ENCODE data around the gene SGCA.

Gene SGCA

DNA sequence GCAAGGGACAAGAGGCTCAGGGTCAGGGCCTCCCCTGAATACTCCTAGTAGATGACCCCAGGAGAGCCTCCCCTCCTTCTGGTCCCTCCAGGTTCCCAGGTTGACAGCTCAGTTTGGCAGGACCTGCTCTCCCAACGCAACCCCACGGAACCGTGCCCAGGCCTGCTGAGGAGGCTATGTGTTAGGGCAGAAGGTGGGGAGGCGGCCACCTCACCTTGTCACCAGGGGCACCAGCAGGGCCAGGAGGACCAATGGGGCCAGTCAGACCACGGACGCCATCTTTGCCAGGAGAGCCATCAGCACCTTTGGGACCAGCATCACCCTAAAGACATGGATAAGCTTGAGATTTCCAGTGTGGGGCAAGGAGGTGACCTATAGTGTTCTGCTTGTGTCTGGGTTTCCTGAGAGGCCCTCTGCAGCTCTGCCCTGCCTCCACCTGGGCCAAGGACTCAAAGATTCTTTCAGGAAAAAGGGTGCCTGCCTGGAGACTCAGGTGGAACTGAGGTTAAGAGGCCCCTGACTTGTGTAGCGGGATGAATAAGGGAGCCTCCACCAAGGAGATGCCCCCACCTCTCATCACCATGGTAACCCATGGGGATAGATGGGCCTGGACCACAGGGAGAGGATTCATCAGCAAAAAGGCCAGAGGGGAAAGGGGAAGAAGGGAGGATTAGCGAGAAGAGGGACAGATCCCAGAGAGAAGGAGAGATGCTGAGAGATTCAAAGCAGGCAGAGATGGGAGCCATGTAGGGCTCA is 25.0 kb downstream of the SGCA start:
- Histone ChIP-seq H3K27ac (no peak overlapping the region), H3K4me1 (ENCODE audit: low read depth, poor library complexity, severe bottlenecking) (no peaks in the 10 kb centered on the region), H3K27me3 (ENCODE audit: insufficient read depth, low read depth) (peaks cover 100% of the 10 kb centered on the region), H3K4me2 (no peak overlapping the region), H3K36me3 (ENCODE audit: insufficient read depth) (no peaks in the 10 kb centered on the region), H3K9ac (no peak overlapping the region), H3K4me3 (IDR thresholded peaks at IDR 0.05; ENCODE audit: insufficient read depth, low read depth, low read length) (no peak overlapping the region), H2AFZ (ENCODE audit: low read depth) (no peak overlapping the region), H3K79me2 (ENCODE audit: insufficient read depth, low read depth) (no peaks in the 10 kb centered on the region), H4K20me1 (ENCODE audit: insufficient read depth) (no peaks in the 10 kb centered on the region)
- TF ChIP-seq, protein P1, sequence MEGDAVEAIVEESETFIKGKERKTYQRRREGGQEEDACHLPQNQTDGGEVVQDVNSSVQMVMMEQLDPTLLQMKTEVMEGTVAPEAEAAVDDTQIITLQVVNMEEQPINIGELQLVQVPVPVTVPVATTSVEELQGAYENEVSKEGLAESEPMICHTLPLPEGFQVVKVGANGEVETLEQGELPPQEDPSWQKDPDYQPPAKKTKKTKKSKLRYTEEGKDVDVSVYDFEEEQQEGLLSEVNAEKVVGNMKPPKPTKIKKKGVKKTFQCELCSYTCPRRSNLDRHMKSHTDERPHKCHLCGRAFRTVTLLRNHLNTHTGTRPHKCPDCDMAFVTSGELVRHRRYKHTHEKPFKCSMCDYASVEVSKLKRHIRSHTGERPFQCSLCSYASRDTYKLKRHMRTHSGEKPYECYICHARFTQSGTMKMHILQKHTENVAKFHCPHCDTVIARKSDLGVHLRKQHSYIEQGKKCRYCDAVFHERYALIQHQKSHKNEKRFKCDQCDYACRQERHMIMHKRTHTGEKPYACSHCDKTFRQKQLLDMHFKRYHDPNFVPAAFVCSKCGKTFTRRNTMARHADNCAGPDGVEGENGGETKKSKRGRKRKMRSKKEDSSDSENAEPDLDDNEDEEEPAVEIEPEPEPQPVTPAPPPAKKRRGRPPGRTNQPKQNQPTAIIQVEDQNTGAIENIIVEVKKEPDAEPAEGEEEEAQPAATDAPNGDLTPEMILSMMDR (conservative IDR thresholded peaks at IDR 0.05; ENCODE audit: low read depth, low read length) = no peak

GRCh38 chr17:50191359-50192143 is 25.7 kb downstream of the SGCA start:
- no peak overlapping the region for H3K4me3 ChIP-seq (IDR thresholded peaks at IDR 0.05; ENCODE audit: insufficient read depth, low read depth, low read length)
- H3K9ac ChIP-seq = no peak overlapping the region
- H3K27me3 ChIP-seq (ENCODE audit: insufficient read depth, low read depth) = peaks cover 100% of the 10 kb centered on the region
- H4K20me1 ChIP-seq (ENCODE audit: insufficient read depth) = no peaks in the 10 kb centered on the region
- H3K4me2 ChIP-seq = no peak overlapping the region
- H3K27ac ChIP-seq = no peak overlapping the region
- no peaks in the 10 kb centered on the region for H3K36me3 ChIP-seq (ENCODE audit: insufficient read depth)
- H3K4me1 ChIP-seq (ENCODE audit: low read depth, poor library complexity, severe bottlenecking) = no peaks in the 10 kb centered on the region
- H3K79me2 ChIP-seq (ENCODE audit: insufficient read depth, low read depth) = no peaks in the 10 kb centered on the region
- TF ChIP-seq, protein P1 (conservative IDR thresholded peaks at IDR 0.05; ENCODE audit: low read depth, low read length) = no peak
- H2AFZ ChIP-seq (ENCODE audit: low read depth) = no peak overlapping the region

DNA sequence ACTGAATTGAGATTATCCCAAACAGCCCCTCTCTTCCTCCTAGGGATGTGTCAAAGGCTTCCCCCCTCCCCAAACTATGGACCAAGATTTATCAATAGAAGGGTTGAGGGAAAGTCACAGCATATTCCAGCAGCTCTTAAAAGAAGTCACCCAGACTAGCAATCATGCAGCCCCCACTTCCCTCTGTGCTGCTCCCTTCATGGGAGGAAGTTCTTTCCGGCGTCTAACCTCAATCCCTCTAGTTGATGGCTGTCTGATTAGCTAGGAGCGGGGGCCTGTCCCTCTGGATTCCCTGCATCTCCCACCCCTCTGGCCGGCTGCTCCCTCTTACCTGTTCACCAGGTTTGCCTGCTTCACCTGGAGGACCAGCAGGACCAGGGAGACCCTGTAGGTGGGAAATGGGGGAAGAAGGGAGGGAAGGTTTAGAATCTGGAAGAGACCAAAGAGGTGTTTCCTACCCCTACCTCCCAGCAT is 26.4 kb downstream of the SGCA start:
- Histone ChIP-seq H3K36me3 (ENCODE audit: insufficient read depth) (no peaks in the 10 kb centered on the region), H3K27me3 (ENCODE audit: insufficient read depth, low read depth) (peaks cover 100% of the 10 kb centered on the region), H3K4me2 (no peak overlapping the region), H3K9ac (no peak overlapping the region), H3K27ac (no peak overlapping the region), H2AFZ (ENCODE audit: low read depth) (no peak overlapping the region), H3K4me1 (ENCODE audit: low read depth, poor library complexity, severe bottlenecking) (no peaks in the 10 kb centered on the region), H4K20me1 (ENCODE audit: insufficient read depth) (no peaks in the 10 kb centered on the region), H3K79me2 (ENCODE audit: insufficient read depth, low read depth) (no peaks in the 10 kb centered on the region), H3K4me3 (IDR thresholded peaks at IDR 0.05; ENCODE audit: insufficient read depth, low read depth, low read length) (no peak overlapping the region)
- TF ChIP-seq, protein P1 (conservative IDR thresholded peaks at IDR 0.05; ENCODE audit: low read depth, low read length) = no peak

- no peaks in the 10 kb centered on the region for H4K20me1 ChIP-seq (ENCODE audit: insufficient read depth)
- H3K79me2 ChIP-seq (ENCODE audit: insufficient read depth, low read depth) = no peaks in the 10 kb centered on the region
- H3K4me2 ChIP-seq = no peak overlapping the region
- no peak overlapping the region for H3K27ac ChIP-seq
- no peaks in the 10 kb centered on the region for H3K4me1 ChIP-seq (ENCODE audit: low read depth, poor library complexity, severe bottlenecking)
- TF ChIP-seq, protein P1 (conservative IDR thresholded peaks at IDR 0.05; ENCODE audit: low read depth, low read length) = no peak
- no peaks in the 10 kb centered on the region for H3K36me3 ChIP-seq (ENCODE audit: insufficient read depth)
- no peak overlapping the region for H3K4me3 ChIP-seq (IDR thresholded peaks at IDR 0.05; ENCODE audit: insufficient read depth, low read depth, low read length)
- no peak overlapping the region for H2AFZ ChIP-seq (ENCODE audit: low read depth)
- H3K9ac ChIP-seq = no peak overlapping the region
- peaks cover 100% of the 10 kb centered on the region for H3K27me3 ChIP-seq (ENCODE audit: insufficient read depth, low read depth)
These were observed 26.9 kb downstream of the SGCA start for GRCh38 chr17:50192618-50193291.

Measured in KMS-11 (cell line).